GM12865 (cell line): Measurements from ENCODE around the gene BRD2.

Experiments
- DNase-seq: peaks from one replicate; pipeline ENCODE4 v3.0.0; 2010; ENCODE audit warnings: low read depth
- H3K4me3 ChIP-seq: 2 replicates; pipeline ENCODE4 v1.5.1; 2011; ENCODE audit warnings: mild to moderate bottlenecking, low read depth, low read length, control low read depth
- CTCF ChIP-seq: IDR thresholded peaks from 2 replicates; pipeline ENCODE4 v1.5.1; 2011; ENCODE audit warnings: low read length, control low read depth, low read depth, inconsistent platforms; ENCODE audit not compliant: insufficient read depth; ENCODE audit errors: missing control alignments

BRD2 gene

GRCh38 chr6:32983964-32984621, 15.7 kb downstream of the BRD2 start:
- DNase-seq, result no peak
- no peak for TF ChIP-seq CTCF

GRCh38 chr6:32984622-32985389, 16.4 kb downstream of the BRD2 start:
- DNase-seq, result peak; percentile 93
- TF ChIP-seq CTCF, result peak; percentile 91
- no peak overlapping the region for H3K4me3 ChIP-seq

More at GRCh38 chr6:32983964-32984621, 15.7 kb downstream of the BRD2 start:
- H3K4me3 ChIP-seq, result no peak overlapping the region

- DNase-seq, result no peak
- no peak overlapping the region for H3K4me3 ChIP-seq
- no peak for TF ChIP-seq CTCF
Observed at GRCh38 chr6:32989368-32989767, 21.0 kb downstream of the BRD2 start.

GRCh38 chr6:32991972-32992371, 23.6 kb downstream of the BRD2 start:
- TF ChIP-seq CTCF, result no peak
- H3K4me3 ChIP-seq, result no peak overlapping the region
- no peak for DNase-seq

GRCh38 chr6:32993363-32993973, 25.1 kb downstream of the BRD2 start:
- DNase-seq, result no peak
- no peak for TF ChIP-seq CTCF
- H3K4me3 ChIP-seq, result no peak overlapping the region

GRCh38 chr6:32995448-32995847, 27.1 kb downstream of the BRD2 start:
- no peak overlapping the region for H3K4me3 ChIP-seq
- no peak for DNase-seq
- TF ChIP-seq CTCF, result no peak
